ENCODE measurements around the gene RBBP5. TPM values are rescaled to one million over a fixed set of nuclear protein-coding genes. Genes with fewer than 3 reads are reported as not detected.

RBBP5 gene
- total RNA-seq, 4 donors from 2014 or later, result 14.4 to 25.1 (median 21.2) TPM

- no peaks in the 10 kb centered on the region for H3K27me3 ChIP-seq
- intact Hi-C loops (cut with DNase I; ENCODE audit: low total_unique reads), result no loop called here
- DNase-seq (no peak), ATAC-seq (no peak)
- no peak overlapping the region for H3K4me3 ChIP-seq
- in situ Hi-C loops (cut with MboI; ENCODE audit: low sequenced_read_pairs in 4 of 4), result no loop called here
- H3K9me3 ChIP-seq, result no peaks in the 10 kb centered on the region
- no peaks in the 10 kb centered on the region for H3K4me1 ChIP-seq
- H3K36me3 ChIP-seq, result no peaks in the 10 kb centered on the region
- no peak for TF ChIP-seq POLR2A (IDR thresholded peaks at IDR 0.05)
- TF ChIP-seq, protein P1, sequence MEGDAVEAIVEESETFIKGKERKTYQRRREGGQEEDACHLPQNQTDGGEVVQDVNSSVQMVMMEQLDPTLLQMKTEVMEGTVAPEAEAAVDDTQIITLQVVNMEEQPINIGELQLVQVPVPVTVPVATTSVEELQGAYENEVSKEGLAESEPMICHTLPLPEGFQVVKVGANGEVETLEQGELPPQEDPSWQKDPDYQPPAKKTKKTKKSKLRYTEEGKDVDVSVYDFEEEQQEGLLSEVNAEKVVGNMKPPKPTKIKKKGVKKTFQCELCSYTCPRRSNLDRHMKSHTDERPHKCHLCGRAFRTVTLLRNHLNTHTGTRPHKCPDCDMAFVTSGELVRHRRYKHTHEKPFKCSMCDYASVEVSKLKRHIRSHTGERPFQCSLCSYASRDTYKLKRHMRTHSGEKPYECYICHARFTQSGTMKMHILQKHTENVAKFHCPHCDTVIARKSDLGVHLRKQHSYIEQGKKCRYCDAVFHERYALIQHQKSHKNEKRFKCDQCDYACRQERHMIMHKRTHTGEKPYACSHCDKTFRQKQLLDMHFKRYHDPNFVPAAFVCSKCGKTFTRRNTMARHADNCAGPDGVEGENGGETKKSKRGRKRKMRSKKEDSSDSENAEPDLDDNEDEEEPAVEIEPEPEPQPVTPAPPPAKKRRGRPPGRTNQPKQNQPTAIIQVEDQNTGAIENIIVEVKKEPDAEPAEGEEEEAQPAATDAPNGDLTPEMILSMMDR (IDR thresholded peaks at IDR 0.05 in 4 of 5, conservative IDR thresholded peaks at IDR 0.05 in 1 of 5), result no peak
- H3K27ac ChIP-seq, result no peak overlapping the region
Measured at GRCh38 chr1:205054013-205054412, 67.8 kb downstream of the RBBP5 start.

- Histone ChIP-seq H3K27me3 (peaks cover 0 to 5% (median 0%) of the 10 kb centered on the region in 3 donors), H3K36me3 (no peaks in the 10 kb centered on the region), H3K4me1 (no peaks in the 10 kb centered on the region), H3K4me3 (no peak overlapping the region), H3K27ac (no peak overlapping the region), H3K9me3 (no peaks in the 10 kb centered on the region)
- ATAC-seq, result no peak
- TF ChIP-seq POLR2A (IDR thresholded peaks at IDR 0.05), result no peak
- TF ChIP-seq, protein P1 (IDR thresholded peaks at IDR 0.05 in 4 of 5, conservative IDR thresholded peaks at IDR 0.05 in 1 of 5), result no peak
- DNase-seq, result no peak
- in situ Hi-C loops (cut with MboI; ENCODE audit: low sequenced_read_pairs in 4 of 4), result no loop called here
- intact Hi-C loops (cut with DNase I; ENCODE audit: low total_unique reads), result no loop called here
Measured at GRCh38 chr1:205053296-205053695, 68.5 kb downstream of the RBBP5 start.

GRCh38 chr1:205052690-205053089 is 69.1 kb downstream of the RBBP5 start:
- peaks cover 0 to 8% (median under 1%) of the 10 kb centered on the region in 3 donors for H3K27me3 ChIP-seq
- no peaks in the 10 kb centered on the region for H3K9me3 ChIP-seq
- ATAC-seq (no peak), DNase-seq (no peak)
- intact Hi-C loops (cut with DNase I; ENCODE audit: low total_unique reads), result no loop called here
- H3K4me3 ChIP-seq, result no peak overlapping the region
- TF ChIP-seq POLR2A (IDR thresholded peaks at IDR 0.05), result no peak
- H3K36me3 ChIP-seq, result no peaks in the 10 kb centered on the region
- in situ Hi-C loops (cut with MboI; ENCODE audit: low sequenced_read_pairs in 4 of 4), result no loop called here
- no peak overlapping the region for H3K27ac ChIP-seq
- H3K4me1 ChIP-seq, result no peaks in the 10 kb centered on the region

- peaks cover 15 to 34% (median 18%) of the 10 kb centered on the region in 3 donors for H3K27me3 ChIP-seq
- H3K36me3 ChIP-seq, result no peaks in the 10 kb centered on the region
- intact Hi-C loops (cut with DNase I; ENCODE audit: low total_unique reads), result no loop called here
- H3K27ac ChIP-seq, result no peak overlapping the region
- no peaks in the 10 kb centered on the region for H3K9me3 ChIP-seq
- H3K4me3 ChIP-seq, result no peak overlapping the region
- DNase-seq (no peak), ATAC-seq (no peak)
- TF ChIP-seq POLR2A (IDR thresholded peaks at IDR 0.05), result no peak
- TF ChIP-seq, protein P1 (IDR thresholded peaks at IDR 0.05 in 4 of 5, conservative IDR thresholded peaks at IDR 0.05 in 1 of 5), result no peak
- no peaks in the 10 kb centered on the region for H3K4me1 ChIP-seq
- in situ Hi-C loops (cut with MboI; ENCODE audit: low sequenced_read_pairs in 4 of 4), result no loop called here
Measured at GRCh38 chr1:205049479-205049878, 72.3 kb downstream of the RBBP5 start.

DNA sequence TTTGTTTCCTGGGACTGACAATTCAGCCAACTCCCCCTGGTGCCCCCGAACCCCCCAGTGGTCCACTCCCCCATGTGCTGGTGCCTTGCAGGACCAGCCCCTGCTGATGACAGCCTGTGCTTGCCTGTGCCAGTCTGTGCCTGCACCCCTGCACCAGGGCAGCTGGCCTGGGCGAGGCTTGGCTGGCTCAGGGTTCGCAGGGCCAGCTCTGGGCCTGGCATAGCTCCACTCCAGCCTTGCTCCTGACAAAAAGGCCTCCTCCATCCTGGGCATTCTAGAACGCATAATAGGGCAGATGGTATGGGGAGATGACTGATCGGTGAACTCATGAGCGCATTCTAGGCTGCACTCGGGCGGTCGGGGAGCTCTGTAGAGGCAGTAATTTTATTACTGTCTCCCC is 73.4 kb downstream of the RBBP5 start:
- Histone ChIP-seq H3K4me3 (no peak overlapping the region), H3K9me3 (no peaks in the 10 kb centered on the region), H3K27me3 (peaks cover 26 to 45% (median 28%) of the 10 kb centered on the region in 3 donors), H3K36me3 (no peaks in the 10 kb centered on the region), H3K4me1 (no peaks in the 10 kb centered on the region), H3K27ac (no peak overlapping the region)
- TF ChIP-seq, protein P1 (IDR thresholded peaks at IDR 0.05 in 4 of 5, conservative IDR thresholded peaks at IDR 0.05 in 1 of 5), result no peak
- no peak for TF ChIP-seq POLR2A (IDR thresholded peaks at IDR 0.05)
- in situ Hi-C loops (cut with MboI; ENCODE audit: low sequenced_read_pairs in 4 of 4) (no loop called here), intact Hi-C loops (cut with DNase I; ENCODE audit: low total_unique reads) (no loop called here)
- no peak for ATAC-seq
- DNase-seq, result no peak

Measured in gastrocnemius medialis (tissue), 4 donors.